Testis (tissue), 2 donors: ENCODE results near the gene SPTLC2.

Experiments used
- POLR2A ChIP-seq: fragments of 450-650 bp; IDR thresholded peaks from one replicate; pipeline ENCODE4 v1.6.1; 2017; ENCODE audit warnings: antibody characterized with exemption, mild to moderate bottlenecking, moderate library complexity
- TF ChIP-seq, protein P1 (sequence below), 3 experiments: fragments of 450-650 bp in 2 of 3; fragments of 200-600 bp in 1 of 3; sonication (generic) in 1 of 3; IDR thresholded peaks; one replicate each; pipeline ENCODE4 v1.5.1; 2016 to 2019; ENCODE audit warnings: antibody characterized with exemption in 3 of 3, mild to moderate bottlenecking in 2 of 3, moderate library complexity in 1 of 3

DNA sequence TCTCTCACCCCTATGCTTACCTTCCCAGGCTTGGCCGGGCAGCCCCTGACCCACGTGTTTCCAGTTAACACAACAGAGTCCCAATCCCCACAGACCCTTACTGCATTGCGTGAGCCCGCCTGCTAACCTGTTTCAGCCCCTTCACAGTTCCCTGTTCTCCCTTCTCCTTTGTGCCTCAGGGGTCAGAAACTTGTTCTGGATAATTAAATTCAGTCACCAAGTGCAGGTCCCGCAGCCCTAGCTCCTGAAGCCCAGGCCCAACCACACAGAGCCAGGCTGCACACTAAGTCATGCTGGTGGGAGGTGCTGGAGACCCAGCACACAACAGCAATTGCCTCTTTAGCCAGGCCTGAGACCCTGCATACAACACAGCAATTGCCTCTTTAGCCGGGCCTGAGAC is 127.4 kb downstream of the SPTLC2 start:
- TF ChIP-seq, protein P1, sequence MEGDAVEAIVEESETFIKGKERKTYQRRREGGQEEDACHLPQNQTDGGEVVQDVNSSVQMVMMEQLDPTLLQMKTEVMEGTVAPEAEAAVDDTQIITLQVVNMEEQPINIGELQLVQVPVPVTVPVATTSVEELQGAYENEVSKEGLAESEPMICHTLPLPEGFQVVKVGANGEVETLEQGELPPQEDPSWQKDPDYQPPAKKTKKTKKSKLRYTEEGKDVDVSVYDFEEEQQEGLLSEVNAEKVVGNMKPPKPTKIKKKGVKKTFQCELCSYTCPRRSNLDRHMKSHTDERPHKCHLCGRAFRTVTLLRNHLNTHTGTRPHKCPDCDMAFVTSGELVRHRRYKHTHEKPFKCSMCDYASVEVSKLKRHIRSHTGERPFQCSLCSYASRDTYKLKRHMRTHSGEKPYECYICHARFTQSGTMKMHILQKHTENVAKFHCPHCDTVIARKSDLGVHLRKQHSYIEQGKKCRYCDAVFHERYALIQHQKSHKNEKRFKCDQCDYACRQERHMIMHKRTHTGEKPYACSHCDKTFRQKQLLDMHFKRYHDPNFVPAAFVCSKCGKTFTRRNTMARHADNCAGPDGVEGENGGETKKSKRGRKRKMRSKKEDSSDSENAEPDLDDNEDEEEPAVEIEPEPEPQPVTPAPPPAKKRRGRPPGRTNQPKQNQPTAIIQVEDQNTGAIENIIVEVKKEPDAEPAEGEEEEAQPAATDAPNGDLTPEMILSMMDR (IDR thresholded peaks at IDR 0.05), result no peak
- TF ChIP-seq POLR2A, result no peak
